HG03095 (cell line): Measurements from ENCODE around the gene NOL3.
"Not testable (repeated sequence)": the region's sequence is repeated elsewhere in the genome, so short reads cannot be mapped to it uniquely, and the experiment has no call there.

ENCODE experiments used
- ATAC-seq: cut with Tn5 transposase; IDR thresholded peaks from one replicate; pipeline ENCODE4 v1.9.1; 2021; ENCODE audit warnings: moderate library complexity; ENCODE audit not compliant: unreplicated experiment

Gene NOL3

DNA sequence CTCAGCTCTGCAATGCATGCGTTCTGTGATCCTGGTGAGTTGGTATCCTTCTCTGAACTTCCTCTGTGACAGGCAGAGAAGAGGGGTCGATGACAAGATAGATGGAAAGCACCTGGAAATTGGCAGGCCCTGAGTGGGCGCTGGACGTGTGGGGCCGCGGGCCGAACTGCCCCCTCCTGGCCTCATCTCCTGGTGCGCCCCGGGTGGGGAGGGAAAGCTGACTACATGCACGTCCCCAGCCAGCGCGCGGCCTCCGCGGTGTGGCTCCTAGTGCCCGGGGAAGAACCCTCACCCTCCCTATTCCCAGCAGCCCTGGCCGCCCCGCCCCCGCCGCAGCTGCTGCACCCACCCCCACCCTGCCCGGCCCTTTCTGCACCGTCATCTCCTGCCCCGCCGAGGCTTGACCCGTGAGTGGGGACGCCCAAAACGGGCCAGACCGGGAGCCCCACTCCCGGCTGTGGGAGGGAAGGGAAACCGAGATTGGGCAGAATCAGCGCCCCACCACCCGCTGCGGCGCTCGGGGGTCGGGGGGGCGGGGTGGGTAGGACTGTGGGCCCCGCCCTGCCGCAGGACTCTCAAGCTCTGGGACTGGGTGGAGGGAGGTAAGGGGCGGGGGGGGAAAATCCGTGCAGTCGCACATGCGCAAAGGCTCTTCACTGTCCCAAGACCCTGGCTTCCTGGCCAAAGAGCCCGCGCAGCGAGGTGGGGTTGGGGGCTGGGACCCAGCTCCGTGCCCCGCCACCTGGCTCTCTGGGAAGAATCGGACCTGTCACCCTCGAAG lies at the start of gene NOL3:
TSS of gene NOL3 (plus strand) at position 371 of the 781 bp plus-strand sequence.
- ATAC-seq = peak; percentile 37

DNA sequence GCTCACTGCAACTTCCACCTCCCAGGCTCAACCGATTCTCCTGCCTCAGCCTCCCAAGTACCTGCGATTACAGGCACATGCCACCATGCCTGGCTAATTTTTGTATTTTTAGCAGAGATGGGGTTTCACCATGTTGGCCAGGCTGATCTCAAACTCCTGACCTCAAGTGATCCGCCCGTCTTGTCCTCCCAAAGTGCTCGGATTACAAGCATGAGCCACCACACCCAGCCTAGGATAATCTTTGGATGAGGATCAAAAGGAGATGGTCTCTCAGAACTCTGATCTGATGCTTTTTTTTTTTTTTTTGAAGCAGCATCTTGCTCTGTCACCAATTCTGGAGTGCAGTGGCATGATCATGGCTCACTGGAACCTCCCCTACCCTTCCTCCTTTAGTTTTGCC lies 47.5 kb upstream of the NOL3 start:
- ATAC-seq = not testable (repeated sequence)

DNA sequence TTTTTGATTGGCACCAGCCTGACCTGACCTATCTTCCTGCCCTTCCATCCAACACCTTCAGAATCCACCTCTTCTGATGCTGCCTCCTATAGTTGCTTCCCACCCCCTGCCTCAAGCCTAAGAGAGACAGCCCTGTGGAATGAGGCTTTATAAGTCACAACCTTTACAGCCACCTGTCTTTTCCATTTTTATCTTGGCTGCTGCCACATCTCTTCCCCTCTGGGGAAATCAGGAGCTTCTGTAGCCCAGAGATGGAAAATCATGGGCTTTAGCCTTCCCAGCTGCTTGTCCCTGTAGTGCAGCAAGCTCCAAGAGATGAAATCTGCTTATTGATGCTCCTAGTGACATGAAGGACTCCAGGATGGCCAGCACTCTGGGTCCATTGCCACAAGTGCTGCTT lies 41.9 kb upstream of the NOL3 start:
- no peak for ATAC-seq

DNA sequence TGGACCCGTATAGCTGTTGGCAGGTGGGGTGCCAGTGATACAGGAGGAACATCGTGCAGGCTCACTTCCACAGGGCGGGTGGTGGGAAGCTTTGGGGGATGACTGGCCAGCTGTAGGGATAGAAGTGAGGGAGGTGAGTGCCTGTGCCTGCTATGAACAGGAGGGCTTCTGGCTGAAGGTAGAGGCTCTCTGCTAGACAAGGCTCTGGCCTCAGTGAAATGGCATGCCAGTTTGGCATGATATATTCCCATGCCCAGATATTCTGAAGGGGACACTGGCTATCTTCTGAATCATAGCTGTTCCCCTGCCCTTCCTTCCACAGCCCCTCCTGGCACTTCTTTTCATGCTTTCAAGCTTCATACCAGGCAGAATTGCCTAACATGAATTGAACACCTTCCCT lies 41.5 kb upstream of the NOL3 start:
- ATAC-seq = no peak

DNA sequence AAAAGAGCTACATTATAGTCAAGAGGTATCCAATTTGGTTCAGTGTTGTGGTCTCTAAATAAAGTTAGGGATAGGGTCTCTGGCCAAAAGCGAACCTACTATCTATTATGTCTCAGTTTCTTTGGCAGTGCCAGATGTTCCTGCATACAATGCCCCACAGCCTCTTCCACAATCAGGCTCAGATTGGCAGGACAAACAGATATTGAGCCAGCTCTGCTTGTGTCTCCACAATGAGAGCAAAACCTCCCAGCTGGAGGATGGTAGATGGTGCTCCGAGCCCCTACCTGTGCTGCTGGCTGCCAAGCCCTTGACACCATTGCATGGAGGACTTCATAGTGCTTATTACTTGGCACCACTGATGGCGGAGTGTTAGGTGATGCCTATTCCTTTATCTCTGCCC lies 40.9 kb upstream of the NOL3 start:
- ATAC-seq = no peak

DNA sequence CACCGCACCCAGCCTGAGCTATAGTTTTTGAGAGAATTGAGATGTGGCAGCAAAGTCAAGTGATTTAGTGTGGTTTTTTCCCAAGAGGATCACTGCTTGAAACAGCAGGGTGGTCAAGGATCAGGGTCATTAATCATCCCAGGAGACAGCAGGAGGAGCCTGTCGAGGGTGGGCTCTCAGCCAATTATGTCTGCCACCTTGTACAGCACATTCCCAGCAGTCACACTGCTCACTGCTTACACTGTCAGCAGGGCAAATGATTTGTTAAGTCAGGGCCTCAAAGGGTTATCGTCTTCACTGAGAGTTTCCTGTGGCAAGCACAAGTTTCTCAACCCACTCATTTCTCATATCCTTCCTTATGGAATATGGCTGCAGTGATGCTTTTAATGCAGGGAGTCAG lies 32.7 kb upstream of the NOL3 start:
- no peak for ATAC-seq

DNA sequence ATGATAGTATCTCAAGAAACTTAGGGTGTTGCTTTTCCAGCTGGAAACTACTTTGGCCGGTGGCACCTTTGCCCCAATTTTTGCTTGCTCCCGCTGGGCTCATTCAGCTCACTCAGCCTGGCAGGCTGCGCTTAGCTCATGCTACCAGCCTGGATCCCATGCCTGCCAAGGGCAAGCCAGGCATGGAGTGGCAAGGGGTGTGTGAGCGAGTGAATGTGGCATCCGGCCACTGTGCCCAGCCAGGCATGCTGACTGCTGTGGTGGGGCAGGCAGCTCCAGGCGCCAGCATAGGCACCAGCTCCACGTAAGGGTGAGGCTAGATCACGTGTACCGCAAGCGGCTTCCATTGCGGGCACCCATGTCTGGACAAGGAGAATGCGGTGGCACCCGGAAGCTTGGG lies 28.9 kb upstream of the NOL3 start:
- no peak for ATAC-seq

DNA sequence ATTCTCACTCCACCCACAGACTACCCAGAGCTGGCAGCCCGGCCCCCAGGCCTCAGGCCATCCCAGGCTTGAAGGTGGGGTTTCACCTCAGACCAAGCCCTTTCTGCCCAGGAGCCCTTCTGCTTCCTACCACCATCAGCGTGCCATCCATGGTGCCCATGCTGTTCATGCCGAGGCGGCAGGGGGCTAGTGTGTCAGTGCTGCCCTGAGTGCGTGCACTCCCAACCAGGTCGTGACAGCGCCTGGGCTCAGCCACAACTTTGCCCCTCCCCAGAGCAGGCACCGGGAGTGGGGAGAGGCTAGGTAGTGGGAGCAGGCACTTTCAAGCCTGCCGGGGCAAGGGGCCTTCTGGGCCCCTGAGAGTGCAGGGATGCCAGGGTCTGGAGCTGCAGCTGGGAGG lies 28.0 kb upstream of the NOL3 start:
- no peak for ATAC-seq

DNA sequence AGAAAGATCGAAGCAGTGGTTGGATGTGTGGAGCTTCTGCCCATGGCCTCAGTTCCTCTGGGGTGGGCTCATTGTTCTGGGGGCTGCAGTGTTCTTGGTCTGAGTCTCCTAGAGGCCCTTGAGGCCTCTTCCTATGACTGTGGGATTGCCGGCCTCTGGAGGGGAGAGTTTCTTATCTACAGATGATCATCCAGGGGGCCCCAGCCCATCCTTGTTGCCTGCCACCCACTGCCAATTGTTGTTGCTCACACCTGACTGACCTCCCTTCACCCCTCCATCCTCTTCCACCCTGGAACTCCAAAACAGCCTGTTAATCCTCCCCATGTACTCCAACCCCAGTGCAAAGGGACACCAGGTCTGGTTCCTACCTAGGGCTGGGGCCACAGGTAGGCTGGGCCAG lies 25.4 kb upstream of the NOL3 start:
- no peak for ATAC-seq

DNA sequence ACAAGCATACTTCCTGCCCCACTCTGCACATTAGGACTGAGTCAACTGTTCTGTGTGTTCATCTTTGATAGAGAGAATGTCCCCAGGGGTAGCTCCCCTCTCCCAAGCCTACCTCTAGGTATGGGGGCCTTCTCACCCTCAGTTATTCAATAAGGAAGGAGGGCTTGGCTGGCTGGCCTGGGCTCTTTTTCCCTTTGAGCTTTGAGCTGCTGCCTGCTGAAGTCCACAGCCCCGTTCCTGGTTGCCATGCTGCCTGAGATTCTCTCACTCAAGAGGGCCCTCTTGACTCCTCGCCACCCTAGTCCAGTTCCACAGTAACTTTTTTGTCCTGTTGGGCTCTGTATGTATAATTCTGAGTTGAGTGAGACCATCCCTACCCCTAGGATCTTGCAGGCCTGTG lies 24.6 kb upstream of the NOL3 start:
- no peak for ATAC-seq

DNA sequence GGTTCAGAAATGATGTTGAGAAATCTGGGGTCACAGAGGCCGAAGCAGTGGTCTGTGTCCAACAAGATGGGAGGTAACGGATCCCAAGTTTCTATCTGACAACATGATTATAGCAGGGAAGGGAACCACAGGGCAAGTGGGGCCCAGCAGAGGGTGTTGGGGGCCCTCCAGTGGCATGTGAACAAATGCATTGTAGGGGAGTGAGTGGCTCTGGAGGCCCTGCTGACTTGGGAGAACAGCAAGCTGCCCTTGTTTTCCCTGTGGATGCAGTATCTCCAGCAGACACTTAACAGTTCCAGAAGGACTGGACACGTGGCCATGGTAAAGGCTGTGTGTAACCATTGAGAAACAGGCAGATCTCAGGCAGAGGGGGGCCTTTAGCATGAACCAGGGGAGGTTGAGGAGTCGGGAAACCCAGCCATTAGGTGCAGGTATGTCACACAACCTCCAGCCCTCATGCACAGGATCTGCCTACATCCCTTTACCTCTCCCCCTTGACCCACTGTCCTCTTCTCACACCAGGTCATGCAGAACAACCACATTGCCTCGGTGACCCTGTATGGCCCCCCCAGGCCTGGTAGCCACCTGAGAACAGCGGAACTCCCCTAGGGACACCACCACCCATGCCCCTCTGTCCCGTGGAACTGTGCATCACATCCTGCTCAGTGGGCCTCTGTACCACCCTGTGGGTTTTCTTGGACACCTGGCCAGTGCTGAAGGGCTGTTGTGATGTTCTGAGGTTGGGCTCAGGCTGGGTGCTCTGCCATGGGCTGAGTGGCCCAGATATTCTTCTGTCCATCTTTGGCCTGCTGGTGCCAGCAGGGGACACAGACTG lies 23.6 kb upstream of the NOL3 start:
- ATAC-seq = no peak

DNA sequence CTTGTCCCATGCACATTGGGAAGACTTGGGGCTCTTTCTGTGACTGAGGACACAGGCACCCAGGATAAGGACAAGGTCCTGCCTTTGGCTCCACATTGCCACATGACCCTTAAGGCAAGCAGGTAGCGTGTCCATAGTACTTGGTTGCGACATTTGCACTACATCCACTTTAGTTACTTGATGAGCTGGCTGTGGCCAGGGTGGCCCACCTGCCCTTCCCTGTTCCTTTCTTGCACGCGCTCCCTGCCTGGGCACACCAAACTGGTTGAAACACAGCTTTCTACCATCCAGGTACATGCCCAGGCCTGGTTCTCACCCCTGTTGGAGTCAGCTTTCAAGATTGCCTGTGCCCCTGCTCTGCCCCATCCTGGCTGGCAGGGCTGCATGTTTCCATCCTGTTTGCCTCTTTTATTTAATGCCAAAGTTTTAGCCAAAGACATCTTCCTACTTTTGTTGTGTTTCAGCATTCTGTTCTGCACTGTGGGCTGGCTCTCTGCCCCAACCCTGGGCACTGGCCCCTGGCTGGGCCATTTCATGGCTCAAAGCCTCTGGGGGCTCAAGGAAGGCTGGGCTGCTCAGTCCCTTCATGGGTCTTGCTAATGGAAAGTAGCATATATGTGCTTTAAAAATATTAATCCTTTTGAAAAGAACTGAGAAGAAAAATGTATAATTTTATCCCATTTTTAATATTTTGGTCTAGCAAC lies 22.7 kb upstream of the NOL3 start:
- ATAC-seq = no peak

DNA sequence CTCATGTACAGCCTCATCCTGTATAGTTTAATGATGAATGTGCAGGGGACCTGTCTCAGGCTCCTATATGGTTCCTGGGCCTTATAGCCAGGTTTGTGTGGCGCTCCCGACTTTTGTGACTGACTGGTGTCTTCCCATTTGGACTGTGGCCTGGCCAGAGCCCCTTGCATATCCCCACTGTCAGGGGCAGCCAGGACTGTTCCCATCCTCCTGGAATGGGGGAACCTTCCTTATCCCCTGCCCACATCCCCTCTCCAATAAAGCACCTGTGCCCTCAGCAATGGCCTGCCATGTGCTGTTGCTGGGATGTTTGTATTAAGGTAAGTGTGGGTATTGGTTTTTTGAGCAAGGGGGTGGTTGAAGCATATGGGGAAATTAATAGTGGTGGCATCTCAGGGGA lies 22.1 kb upstream of the NOL3 start:
- ATAC-seq = no peak

DNA sequence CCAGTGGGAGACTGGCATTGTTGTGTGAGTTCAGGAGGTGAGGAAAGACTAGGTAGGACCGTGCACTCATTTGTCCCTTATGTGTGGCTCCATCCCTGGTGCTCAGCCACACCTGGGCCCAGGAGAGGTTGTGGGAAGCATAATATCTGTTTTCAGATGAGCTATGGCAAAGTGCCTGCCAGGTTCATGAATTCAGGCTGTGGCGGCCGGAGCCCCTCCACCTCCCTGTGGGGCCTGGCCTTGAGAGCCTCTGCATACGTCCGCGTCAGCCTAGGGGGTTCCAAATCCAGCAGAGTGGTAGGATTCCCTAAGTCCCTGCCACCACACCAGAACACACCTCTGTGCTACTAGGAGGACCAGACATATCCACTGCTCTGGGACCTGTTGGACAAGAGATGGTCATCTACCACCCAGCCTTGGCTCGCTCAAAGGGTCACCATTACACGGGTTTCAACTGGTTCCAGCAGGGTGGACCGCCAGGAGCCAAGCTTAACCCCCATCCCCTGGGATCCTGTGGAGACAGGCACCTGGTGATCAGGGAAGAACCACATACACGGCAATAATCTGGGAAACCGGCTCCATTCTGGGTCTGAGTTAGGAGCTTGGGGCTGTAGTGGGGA lies 21.6 kb upstream of the NOL3 start:
- ATAC-seq = no peak

DNA sequence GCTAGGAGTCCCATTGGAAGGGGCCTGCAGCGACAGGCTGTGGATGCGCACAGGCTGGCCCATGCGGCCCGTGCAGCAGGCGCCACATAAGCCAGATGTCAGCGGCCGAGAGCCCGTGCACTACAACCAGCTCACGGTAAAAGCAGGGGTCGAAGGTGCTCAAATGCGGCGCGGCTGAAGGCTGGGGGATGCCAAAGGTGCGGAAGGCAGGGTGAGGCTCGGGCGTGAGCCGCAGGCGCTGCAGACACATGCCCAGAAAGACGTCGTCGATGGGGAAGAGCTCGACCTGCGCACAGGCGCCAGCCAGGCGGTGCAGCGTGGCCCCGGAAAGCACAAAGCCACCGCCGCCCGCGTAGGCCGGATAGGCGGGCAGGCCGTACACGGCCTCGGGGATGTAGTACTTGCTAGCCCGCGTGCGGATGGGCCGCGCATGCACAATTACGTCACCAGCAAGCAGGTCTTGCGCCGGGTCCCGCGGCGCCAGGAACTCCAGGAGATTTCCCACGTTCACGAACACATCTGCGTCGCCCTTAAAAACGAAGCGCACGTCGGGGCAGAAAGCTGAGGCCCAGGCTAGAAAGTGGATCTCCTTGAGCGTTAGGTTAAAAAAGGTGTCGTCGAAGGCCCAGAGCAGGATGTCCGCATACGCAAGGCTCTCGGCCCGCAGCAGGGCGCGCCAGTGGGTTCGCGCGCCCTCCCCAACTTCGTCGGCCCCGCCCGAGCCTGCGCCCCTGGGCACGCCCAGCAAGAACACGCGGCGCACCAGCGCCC lies 20.9 kb upstream of the NOL3 start:
- no peak for ATAC-seq

DNA sequence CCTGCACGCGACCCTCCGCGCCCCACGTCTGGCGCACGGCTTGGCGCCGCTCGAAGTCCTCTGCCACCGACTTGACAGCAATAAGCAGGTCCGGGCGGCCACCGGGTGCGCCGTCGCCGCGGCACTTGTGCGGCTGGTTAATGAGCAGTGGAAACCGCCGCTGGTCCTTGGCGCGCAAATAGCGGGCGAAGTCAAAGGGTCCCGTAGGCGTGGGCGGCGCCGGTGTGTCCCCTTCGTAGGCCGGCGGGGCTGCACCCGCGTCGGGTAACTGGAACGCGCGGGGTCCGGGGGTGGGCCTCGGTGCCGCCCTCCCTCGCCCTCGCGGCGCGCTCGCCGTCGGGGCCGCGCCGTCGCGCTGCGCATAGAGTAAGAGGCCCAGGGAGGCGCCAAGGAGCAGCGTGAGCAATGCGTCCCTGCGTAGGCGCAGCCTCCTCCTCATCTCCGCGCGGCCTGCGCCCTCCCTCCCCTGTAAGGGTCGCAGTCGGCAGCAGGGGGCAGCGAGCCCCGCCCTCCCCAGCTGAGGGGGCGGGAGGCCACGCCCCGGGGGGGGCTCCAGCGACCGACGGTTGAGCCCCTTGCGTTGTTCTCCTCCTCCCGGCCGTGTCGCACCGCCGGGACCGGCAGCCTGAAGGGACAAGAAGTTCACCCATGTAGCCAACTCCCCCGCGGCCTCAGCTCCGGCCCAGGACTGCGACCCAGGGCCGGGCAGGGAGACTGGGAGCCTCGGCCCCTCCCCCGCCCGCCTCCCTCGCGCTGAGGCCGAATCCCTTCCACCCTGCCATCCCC lies 20.1 kb upstream of the NOL3 start:
- ATAC-seq = no peak

DNA sequence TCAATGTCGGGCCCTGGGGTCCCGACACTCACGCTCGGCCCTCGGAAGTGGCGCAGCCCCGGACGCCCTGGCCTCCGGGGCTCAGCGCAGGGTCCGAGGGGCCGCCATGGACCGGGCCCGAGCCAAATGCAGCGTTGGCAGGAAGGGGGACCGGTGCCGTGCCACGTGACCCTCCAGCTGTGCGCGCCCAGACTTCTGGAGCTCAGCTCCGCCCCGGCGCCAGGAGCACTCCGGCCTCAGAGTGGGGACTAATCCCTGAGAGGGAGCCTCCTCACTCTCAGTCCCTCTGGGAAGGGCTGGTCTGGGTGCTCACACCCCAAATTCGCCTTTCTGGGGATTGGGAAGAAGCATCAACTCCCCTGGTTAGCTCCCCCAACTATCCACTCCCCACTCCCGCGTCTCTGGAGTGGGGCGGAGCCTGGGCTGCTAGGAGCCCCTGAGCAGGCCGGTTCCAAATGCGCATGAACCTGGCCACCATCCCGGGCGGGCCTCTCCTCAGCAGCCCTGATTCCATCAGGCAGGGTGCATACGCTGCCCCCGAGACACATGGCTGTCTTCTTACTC lies 19.4 kb upstream of the NOL3 start, which contains the start of gene B3GNT9:
TSS of gene B3GNT9 (minus strand) at position 166 of the 564 bp plus-strand sequence. CDS start 513 bp downstream, outside the sequence.
- ATAC-seq = no peak

DNA sequence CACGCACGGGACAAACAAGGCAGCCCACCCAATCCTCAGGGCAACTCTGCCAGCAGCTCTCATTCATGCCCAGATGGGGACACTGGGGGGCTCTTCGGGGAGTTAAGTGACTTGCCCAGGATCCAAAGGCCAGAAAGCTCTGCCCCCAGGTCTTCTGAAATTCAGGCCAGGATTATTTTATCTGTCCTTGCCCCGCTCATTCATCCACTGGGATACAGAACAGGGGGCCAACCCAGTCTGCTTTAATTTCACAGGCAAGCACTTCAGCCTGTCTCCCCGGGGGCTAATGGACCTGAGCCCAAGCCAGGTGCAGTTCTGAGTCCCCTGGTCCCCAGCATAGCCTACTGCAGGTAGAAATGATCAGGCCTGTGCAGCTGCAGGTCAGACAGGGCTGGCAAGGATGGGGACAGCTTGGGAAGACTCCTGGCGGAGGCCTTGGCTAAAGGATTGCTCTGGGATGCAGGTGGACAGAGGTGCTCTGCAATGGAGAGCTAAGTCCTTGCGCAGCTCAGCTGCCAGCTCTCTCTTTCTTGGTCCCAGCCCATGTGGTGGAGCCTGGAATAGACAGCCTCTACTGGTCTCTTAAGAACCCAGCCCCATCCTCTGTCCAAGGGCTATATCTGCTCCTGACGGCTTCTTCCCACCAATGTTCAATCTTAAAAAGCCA lies 18.8 kb upstream of the NOL3 start:
- no peak for ATAC-seq
